HPDE6-E6E7 (cell line): ENCODE data around the gene PANK4.

ENCODE experiments used
- DNase-seq: peaks from one replicate; pipeline ENCODE4 v3.0.0; 2011; ENCODE audit warnings: missing footprints; ENCODE audit errors: extremely low spot score

The PANK4 gene

DNA sequence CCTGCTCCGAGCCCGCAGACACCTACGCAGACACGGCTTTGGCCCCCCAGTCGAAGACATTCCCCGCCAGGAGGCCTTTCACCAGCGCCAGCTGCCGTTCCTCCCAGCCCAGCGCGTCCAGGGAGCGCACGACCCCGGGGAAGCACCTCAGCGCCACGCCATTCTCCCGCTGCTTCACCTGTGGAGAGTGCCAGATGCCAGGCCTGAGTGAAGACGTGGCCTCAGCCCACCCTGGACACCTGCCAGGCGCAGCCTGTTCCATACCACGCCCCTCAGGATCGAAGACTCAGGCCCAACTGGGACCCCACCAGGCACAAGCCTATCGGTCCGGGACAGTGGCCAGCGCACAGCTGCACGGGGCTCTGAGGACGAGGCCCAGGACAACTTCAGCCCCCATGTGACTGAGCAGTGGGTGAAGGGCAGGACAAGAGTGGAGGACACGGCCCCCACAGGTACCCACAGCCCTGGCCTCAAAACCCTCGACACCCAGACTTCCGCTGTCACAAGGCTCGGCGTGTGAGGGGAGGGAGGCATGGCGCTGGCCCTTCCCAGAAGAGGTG, 13.5 kb downstream of the PANK4 start:
- DNase-seq, result no peak

GRCh38 chr1:2510366-2511155, 15.8 kb downstream of the PANK4 start:
- DNase-seq, result no peak

DNA sequence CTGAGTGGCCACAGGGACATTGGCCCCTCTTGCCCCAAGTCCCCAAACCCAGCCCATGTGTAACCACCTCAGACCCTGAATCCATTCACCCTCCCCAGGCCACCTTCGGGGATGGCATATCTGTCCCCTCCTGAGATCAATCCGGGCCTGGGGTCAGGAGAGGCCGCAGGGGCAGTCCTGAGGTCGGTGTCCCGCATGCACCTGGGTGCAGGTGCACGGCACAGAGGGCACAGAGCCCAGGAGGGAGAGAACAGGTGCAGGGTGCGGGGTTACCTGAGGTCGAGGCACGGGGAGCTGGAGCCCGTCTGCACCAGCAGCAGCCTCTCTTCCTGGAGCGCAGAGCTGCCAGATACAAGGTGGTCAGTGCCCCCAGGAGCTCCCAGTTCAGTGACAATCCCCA, 16.8 kb downstream of the PANK4 start:
- DNase-seq, result no peak

- DNase-seq, result no peak
Observed at GRCh38 chr1:2508751-2509150, 17.6 kb downstream of the PANK4 start.

- DNase-seq, result no peak
Observed at GRCh38 chr1:2508180-2508579, 18.2 kb downstream of the PANK4 start.

GRCh38 chr1:2507744-2508155, 18.6 kb downstream of the PANK4 start:
- DNase-seq, result no peak

DNA sequence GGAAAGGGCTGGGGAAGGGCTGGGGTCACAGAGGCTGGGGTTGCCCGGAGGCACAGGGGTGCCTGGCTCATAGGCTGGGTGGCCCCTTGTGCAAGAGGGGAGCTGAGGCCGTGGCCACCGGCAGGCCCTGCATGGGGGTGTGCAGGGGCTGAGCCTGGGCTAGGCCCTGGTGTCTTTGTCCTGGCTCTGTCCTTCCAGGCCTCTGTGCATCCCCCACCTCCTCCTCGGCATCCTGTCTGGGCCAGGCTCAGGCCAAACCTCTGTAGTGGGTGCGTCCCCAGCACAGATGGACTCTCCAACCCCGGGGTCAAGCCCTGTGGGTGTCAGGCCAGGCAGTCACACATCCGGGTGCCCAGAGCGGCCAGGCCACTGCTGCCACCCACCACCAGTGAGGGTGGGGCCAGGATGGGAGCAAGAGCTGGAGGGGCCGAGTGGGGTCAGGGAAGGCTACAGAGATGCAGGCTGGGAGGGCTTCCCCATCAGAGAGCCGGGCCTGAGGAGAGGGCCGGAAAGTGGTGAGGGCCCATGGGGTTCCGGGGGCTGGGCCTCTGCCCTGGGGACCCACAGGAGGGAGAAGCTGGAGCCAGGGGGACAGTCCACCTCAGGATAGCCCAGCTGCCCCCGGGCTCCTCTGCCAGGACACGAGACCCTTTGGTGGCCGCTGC, 19.4 kb downstream of the PANK4 start:
- DNase-seq, result no peak

- no peak for DNase-seq
Observed at GRCh38 chr1:2506007-2506860, 20.2 kb downstream of the PANK4 start.

DNA sequence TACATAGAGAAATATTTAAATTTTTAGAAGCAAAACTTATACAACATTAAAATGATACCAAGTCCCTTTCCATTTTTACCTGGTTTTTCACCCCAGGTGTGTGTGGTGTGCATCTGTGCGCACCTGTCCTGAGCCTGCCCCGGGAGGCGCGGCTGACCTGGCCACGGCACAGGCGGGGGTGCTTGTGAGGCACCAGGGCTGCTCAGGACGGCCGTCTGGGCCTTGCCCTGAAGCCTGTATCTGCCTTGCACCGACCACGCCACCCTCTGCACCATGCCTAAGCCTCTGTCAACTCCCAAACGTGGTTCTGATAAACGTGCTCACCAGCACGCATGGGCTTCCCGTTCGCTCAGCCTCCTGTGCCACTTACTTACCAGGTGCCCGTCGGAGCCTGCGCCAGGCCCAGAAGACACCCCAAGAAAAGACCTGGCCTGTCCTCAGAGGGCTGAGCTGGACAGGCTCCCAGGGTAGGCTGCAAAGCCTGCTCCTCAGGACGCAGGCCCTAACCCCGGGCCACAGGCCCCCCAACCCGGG, 20.9 kb downstream of the PANK4 start:
- DNase-seq, result no peak

GRCh38 chr1:2504949-2505272, 21.5 kb downstream of the PANK4 start:
- no peak for DNase-seq

- no peak for DNase-seq
Observed at GRCh38 chr1:2504225-2504948, 22.0 kb downstream of the PANK4 start.

DNA sequence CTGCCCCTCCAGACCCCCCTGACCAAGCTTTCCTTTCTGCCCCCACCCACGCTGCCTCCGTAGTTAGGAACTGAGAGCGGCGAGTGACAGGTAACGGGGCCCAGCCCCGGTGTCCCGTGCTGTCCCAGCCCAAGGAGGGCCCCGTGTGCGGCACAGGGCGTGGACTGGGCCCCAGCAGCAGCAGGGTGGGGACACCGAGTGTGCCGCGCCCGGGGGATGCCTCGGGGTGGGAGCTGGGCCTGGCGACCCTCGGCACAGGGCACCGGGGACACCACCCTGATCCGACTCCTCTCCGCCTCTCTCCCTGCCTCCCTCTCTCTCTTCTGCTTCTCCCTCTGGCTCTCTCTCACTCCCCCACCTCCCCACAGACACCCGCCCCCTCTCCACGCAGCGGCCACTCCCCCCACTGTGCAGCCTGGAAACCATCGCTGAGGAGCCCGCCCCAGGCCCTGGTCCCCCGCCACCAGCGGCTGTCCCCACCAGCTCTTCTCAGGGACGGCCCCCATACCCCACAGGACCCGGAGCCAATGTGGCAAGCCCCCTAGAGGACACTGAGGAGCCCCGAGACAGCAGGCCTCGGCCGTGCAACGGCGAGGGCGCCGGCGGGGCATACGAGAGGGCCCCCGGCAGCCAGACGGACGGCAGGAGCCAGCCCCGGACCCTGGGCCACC, 22.7 kb downstream of the PANK4 start:
- DNase-seq, result no peak

- no peak for DNase-seq
Observed at GRCh38 chr1:2502661-2503553, 23.5 kb downstream of the PANK4 start.

DNA sequence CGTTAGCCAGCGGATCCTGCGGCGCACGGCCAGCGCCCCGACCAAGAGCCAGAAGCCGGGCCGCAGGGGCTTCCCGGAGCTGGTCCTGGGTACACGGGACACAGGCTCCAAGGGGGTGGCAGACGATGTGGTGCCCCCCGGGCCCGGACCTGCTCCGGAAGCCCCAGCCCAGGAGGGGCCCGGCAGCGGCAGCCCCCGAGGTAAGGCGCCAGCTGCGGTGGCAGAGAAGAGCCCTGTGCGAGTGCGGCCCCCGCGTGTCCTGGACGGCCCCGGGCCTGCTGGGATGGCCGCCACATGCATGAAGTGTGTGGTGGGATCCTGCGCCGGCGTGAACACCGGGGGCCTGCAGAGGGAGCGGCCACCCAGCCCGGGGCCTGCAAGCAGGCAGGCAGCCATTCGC, 24.2 kb downstream of the PANK4 start:
- no peak for DNase-seq

GRCh38 chr1:2501820-2502119, 24.6 kb downstream of the PANK4 start:
- DNase-seq, result no peak

DNA sequence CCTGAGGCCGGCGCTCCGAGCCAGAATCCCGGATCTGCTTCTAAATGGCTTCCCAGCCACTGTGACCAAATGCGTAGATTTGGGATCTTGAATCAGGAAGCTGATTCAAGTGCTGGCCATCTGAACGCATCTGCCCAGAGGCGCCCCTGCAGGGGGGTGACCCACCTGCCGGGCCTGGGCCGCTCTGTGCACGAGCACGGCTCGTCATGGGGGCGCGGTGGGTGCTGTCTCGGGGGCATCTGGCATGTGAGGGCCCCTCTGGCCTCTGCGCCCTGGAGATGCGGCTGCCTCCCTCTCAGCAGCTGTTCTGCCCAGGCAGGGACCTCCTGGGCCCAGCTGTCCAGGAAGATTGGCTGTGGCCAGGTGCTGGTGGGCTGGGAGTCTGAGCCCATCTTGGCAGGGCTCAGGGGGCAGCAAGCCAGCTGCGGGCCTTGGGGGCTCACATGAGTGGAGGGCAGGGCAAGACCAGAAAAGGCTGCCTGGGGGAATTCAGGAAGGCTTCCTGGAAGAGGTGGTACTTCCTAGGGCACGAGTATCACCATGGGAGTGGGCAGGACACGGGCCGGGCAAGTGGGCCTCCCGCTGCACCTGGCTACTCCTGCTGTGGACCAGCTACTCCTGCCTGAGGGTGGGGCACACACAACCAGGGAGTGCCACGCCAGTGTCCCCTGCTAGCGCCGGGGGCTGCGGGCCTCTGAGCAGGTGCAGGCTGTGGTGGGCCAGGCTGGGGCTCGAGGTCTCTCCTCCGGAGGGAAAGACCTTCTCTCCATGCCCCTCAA, 25.2 kb downstream of the PANK4 start:
- no peak for DNase-seq

- DNase-seq, result no peak
Observed at GRCh38 chr1:2499986-2500596, 26.3 kb downstream of the PANK4 start.

- no peak for DNase-seq
Observed at GRCh38 chr1:2499260-2499659, 27.1 kb downstream of the PANK4 start.

DNA sequence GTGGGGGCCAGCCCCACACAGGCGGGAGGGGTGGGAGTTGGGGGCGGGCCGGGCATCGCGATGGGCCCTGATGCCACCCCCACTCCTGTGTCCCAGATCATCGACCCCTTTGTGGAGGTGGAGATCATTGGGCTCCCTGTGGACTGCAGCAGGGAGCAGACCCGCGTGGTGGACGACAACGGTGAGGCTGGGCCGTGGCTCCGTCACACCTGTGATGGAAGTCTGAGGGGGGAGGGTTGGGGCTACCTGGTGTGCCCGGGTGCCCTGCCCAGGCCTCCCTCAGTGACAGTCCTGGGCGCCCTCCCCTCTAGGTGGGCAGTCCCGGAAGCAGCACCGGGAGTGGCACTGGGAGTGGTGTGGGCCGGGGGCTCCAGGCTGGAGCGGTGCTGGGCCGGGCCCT, 27.7 kb downstream of the PANK4 start:
- DNase-seq, result no peak
